ENCODE measurements around the gene NPC1. TPM values are rescaled to one million over a fixed set of nuclear protein-coding genes. Genes with fewer than 3 reads are reported as not detected.

Gene NPC1
- polyA plus RNA-seq, 1 donor: 34.6 TPM

- 78% methylated on average over 1 of the region's 9 CpGs for WGBS (ENCODE audit: insufficient coverage, low lambda C conversion rate)
- Histone ChIP-seq H3K27ac (ENCODE audit: low read length) (no peak overlapping the region), H3K9me3 (ENCODE audit: control insufficient read depth, low read depth, low read length) (no peaks in the 10 kb centered on the region), H3K4me1 (ENCODE audit: control insufficient read depth, insufficient read depth, low read length) (no peaks in the 10 kb centered on the region), H3K36me3 (ENCODE audit: control insufficient read depth, insufficient read depth, low read length) (peaks cover 90% of the 10 kb centered on the region), H3K27me3 (ENCODE audit: control insufficient read depth, insufficient read depth, low read length) (no peaks in the 10 kb centered on the region), H3K4me3 (ENCODE audit: low read length) (no peak overlapping the region)
- DNase-seq: no peak
These were observed 47.0 kb downstream of the NPC1 start for GRCh38 chr18:23539296-23539695.

GRCh38 chr18:23538870-23539269 is 47.4 kb downstream of the NPC1 start:
- WGBS (ENCODE audit: insufficient coverage, low lambda C conversion rate): 81% methylated on average over 2 of the region's 6 CpGs
- no peak overlapping the region for H3K4me3 ChIP-seq (ENCODE audit: low read length)
- H3K4me1 ChIP-seq (ENCODE audit: control insufficient read depth, insufficient read depth, low read length): no peaks in the 10 kb centered on the region
- no peaks in the 10 kb centered on the region for H3K9me3 ChIP-seq (ENCODE audit: control insufficient read depth, low read depth, low read length)
- H3K36me3 ChIP-seq (ENCODE audit: control insufficient read depth, insufficient read depth, low read length): peaks cover 89% of the 10 kb centered on the region
- no peak for DNase-seq
- H3K27me3 ChIP-seq (ENCODE audit: control insufficient read depth, insufficient read depth, low read length): no peaks in the 10 kb centered on the region
- H3K27ac ChIP-seq (ENCODE audit: low read length): no peak overlapping the region

DNA sequence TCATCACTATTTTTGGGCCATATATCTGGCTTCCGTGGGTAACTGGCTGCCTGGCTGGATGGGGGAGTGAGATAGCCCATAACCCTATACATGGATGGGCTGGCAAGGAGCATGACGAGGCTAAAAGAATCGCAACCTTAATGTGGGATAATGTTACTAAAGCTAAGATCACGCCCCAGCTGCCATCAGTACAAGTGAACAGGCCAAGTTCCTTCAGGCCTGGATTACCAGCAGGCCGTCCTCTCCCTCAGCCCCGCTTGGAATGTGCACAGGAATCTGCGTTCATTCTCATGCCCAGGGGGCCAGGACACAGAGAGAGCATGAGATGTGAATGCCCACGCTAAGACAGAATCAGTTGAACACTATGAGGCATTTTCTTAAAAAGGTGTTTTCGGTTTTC is 48.3 kb downstream of the NPC1 start:
- no peak overlapping the region for H3K27ac ChIP-seq (ENCODE audit: low read length)
- no peak overlapping the region for H3K4me3 ChIP-seq (ENCODE audit: low read length)
- H3K4me1 ChIP-seq (ENCODE audit: control insufficient read depth, insufficient read depth, low read length): no peaks in the 10 kb centered on the region
- WGBS (ENCODE audit: insufficient coverage, low lambda C conversion rate): no CpG with 5 or more reads among the region's 9 CpGs
- H3K27me3 ChIP-seq (ENCODE audit: control insufficient read depth, insufficient read depth, low read length): no peaks in the 10 kb centered on the region
- H3K9me3 ChIP-seq (ENCODE audit: control insufficient read depth, low read depth, low read length): no peaks in the 10 kb centered on the region
- DNase-seq: no peak
- H3K36me3 ChIP-seq (ENCODE audit: control insufficient read depth, insufficient read depth, low read length): peaks cover 88% of the 10 kb centered on the region

- Histone ChIP-seq H3K27ac (ENCODE audit: low read length) (no peak overlapping the region), H3K27me3 (ENCODE audit: control insufficient read depth, insufficient read depth, low read length) (no peaks in the 10 kb centered on the region), H3K4me3 (ENCODE audit: low read length) (no peak overlapping the region), H3K9me3 (ENCODE audit: control insufficient read depth, low read depth, low read length) (no peaks in the 10 kb centered on the region), H3K4me1 (ENCODE audit: control insufficient read depth, insufficient read depth, low read length) (no peaks in the 10 kb centered on the region), H3K36me3 (ENCODE audit: control insufficient read depth, insufficient read depth, low read length) (peaks cover 87% of the 10 kb centered on the region)
- DNase-seq: no peak
- no CpG with 5 or more reads among the region's 7 CpGs for WGBS (ENCODE audit: insufficient coverage, low lambda C conversion rate)
These were observed 49.0 kb downstream of the NPC1 start for GRCh38 chr18:23537274-23537673.

DNA sequence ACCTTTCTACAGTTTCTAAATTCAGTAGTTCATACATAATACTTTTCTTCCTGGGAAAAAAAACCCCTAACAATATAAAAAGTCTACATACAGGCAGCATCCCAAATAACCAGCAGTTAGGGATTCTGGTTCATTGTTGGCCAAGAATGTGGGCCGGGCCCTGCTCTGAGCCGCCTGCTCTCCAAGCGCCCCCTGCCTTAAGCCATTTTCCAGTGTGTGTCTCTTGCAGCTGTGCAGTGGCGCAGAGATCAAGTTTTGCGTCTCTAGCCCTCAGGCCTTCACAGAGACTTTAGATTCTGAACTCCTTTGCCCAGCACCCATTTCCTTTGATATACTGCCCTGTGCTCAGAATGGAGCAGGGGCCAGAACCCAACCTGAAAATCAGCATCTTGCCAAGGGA is 50.1 kb downstream of the NPC1 start:
- H3K36me3 ChIP-seq (ENCODE audit: control insufficient read depth, insufficient read depth, low read length): peaks cover 86% of the 10 kb centered on the region
- WGBS (ENCODE audit: insufficient coverage, low lambda C conversion rate): no CpG with 5 or more reads among the region's 5 CpGs

DNA sequence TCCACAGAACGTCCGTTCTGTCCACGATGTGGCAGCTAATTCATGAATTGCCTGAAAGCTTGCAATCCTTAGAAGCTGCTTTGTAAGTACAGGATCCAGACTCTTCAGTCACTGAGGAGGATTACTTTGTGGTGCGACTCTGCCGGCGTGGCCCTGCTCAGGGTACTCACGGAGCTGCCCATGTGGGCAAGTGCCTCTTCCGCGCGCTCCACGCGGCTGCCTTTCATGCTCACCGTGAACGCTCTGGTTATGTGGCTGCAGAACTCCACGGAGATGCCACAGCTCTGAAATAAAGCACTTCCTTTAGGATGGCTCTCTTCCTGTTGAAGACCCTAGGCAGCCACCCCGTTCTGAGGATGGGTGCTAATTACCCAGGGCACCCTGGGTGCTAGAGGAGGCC is 52.0 kb downstream of the NPC1 start:
- no peaks in the 10 kb centered on the region for H3K9me3 ChIP-seq (ENCODE audit: control insufficient read depth, low read depth, low read length)
- H3K27ac ChIP-seq (ENCODE audit: low read length): no peak overlapping the region
- H3K4me3 ChIP-seq (ENCODE audit: low read length): no peak overlapping the region
- WGBS (ENCODE audit: insufficient coverage, low lambda C conversion rate): no CpG with 5 or more reads among the region's 16 CpGs
- no peaks in the 10 kb centered on the region for H3K4me1 ChIP-seq (ENCODE audit: control insufficient read depth, insufficient read depth, low read length)
- H3K27me3 ChIP-seq (ENCODE audit: control insufficient read depth, insufficient read depth, low read length): no peaks in the 10 kb centered on the region
- DNase-seq: no peak
- peaks cover 90% of the 10 kb centered on the region for H3K36me3 ChIP-seq (ENCODE audit: control insufficient read depth, insufficient read depth, low read length)

More for the DNA sequence above, 50.1 kb downstream of the NPC1 start:
- Histone ChIP-seq H3K9me3 (ENCODE audit: control insufficient read depth, low read depth, low read length) (no peaks in the 10 kb centered on the region), H3K4me3 (ENCODE audit: low read length) (no peak overlapping the region), H3K27ac (ENCODE audit: low read length) (no peak overlapping the region), H3K4me1 (ENCODE audit: control insufficient read depth, insufficient read depth, low read length) (no peaks in the 10 kb centered on the region), H3K27me3 (ENCODE audit: control insufficient read depth, insufficient read depth, low read length) (no peaks in the 10 kb centered on the region)
- DNase-seq: no peak

GRCh38 chr18:23532848-23533247 is 53.5 kb downstream of the NPC1 start:
- Histone ChIP-seq H3K4me1 (ENCODE audit: control insufficient read depth, insufficient read depth, low read length) (no peaks in the 10 kb centered on the region), H3K27me3 (ENCODE audit: control insufficient read depth, insufficient read depth, low read length) (no peaks in the 10 kb centered on the region), H3K4me3 (ENCODE audit: low read length) (no peak overlapping the region), H3K9me3 (ENCODE audit: control insufficient read depth, low read depth, low read length) (no peaks in the 10 kb centered on the region), H3K27ac (ENCODE audit: low read length) (no peak overlapping the region), H3K36me3 (ENCODE audit: control insufficient read depth, insufficient read depth, low read length) (peaks cover 90% of the 10 kb centered on the region)
- no peak for DNase-seq
- no CpG with 5 or more reads among the region's 4 CpGs for WGBS (ENCODE audit: insufficient coverage, low lambda C conversion rate)

DNA sequence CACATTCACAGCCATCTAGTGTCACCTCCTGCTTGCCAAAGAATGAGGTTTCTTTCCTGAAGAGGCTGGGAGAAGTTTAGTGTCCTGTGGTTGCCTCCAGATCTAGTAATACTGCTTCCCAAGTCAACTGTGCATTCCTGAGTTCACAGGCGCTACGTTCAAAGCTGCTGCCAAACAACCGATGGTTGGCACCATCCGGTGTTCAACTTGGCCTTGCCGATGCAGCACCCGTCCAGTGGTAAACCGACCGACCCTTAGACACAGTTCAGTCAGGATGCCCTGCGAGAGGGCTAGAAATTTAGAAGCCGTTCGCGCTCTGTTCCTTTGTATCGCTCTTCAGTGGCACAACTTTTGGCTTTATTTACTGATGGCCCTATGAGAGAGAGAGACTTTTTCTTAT is 54.4 kb downstream of the NPC1 start:
- H3K4me1 ChIP-seq (ENCODE audit: control insufficient read depth, insufficient read depth, low read length): no peaks in the 10 kb centered on the region
- H3K4me3 ChIP-seq (ENCODE audit: low read length): no peak overlapping the region
- WGBS (ENCODE audit: insufficient coverage, low lambda C conversion rate): 33% methylated on average over 1 of the region's 13 CpGs
- H3K9me3 ChIP-seq (ENCODE audit: control insufficient read depth, low read depth, low read length): no peaks in the 10 kb centered on the region
- no peaks in the 10 kb centered on the region for H3K27me3 ChIP-seq (ENCODE audit: control insufficient read depth, insufficient read depth, low read length)
- no peak for DNase-seq
- no peak overlapping the region for H3K27ac ChIP-seq (ENCODE audit: low read length)
- peaks cover 90% of the 10 kb centered on the region for H3K36me3 ChIP-seq (ENCODE audit: control insufficient read depth, insufficient read depth, low read length)

DNA sequence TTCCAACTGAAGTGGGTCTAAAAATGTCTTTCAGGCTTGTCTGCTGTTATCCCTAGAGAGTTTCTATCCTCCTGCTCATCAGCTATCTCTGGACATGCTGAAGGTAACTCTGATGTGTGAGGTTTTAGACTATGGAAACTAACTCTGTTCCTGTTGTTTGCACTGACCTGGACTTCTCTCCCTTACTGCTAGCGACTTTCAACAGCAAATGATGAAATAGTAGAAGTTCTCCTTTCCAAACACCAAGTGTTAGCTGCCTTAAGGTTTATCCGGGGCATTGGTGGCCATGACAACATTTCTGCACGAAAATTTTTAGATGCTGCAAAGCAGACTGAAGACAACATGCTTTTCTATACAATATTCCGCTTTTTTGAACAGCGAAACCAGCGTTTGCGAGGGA is 56.1 kb downstream of the NPC1 start:
- Histone ChIP-seq H3K4me3 (ENCODE audit: low read length) (no peak overlapping the region), H3K36me3 (ENCODE audit: control insufficient read depth, insufficient read depth, low read length) (peaks cover 84% of the 10 kb centered on the region), H3K27ac (ENCODE audit: low read length) (no peak overlapping the region), H3K27me3 (ENCODE audit: control insufficient read depth, insufficient read depth, low read length) (no peaks in the 10 kb centered on the region), H3K4me1 (ENCODE audit: control insufficient read depth, insufficient read depth, low read length) (no peaks in the 10 kb centered on the region), H3K9me3 (ENCODE audit: control insufficient read depth, low read depth, low read length) (no peaks in the 10 kb centered on the region)
- DNase-seq: no peak
- no CpG with 5 or more reads among the region's 7 CpGs for WGBS (ENCODE audit: insufficient coverage, low lambda C conversion rate)

- no peak overlapping the region for H3K4me3 ChIP-seq (ENCODE audit: low read length)
- H3K27ac ChIP-seq (ENCODE audit: low read length): no peak overlapping the region
- no peaks in the 10 kb centered on the region for H3K27me3 ChIP-seq (ENCODE audit: control insufficient read depth, insufficient read depth, low read length)
- no peak for DNase-seq
- H3K4me1 ChIP-seq (ENCODE audit: control insufficient read depth, insufficient read depth, low read length): no peaks in the 10 kb centered on the region
- H3K9me3 ChIP-seq (ENCODE audit: control insufficient read depth, low read depth, low read length): no peaks in the 10 kb centered on the region
- peaks cover 79% of the 10 kb centered on the region for H3K36me3 ChIP-seq (ENCODE audit: control insufficient read depth, insufficient read depth, low read length)
- WGBS (ENCODE audit: insufficient coverage, low lambda C conversion rate): 100% methylated on average over 2 of the region's 3 CpGs
These were observed 56.7 kb downstream of the NPC1 start for GRCh38 chr18:23529604-23530003.

- Histone ChIP-seq H3K36me3 (ENCODE audit: control insufficient read depth, insufficient read depth, low read length) (peaks cover 80% of the 10 kb centered on the region), H3K27me3 (ENCODE audit: control insufficient read depth, insufficient read depth, low read length) (no peaks in the 10 kb centered on the region), H3K9me3 (ENCODE audit: control insufficient read depth, low read depth, low read length) (no peaks in the 10 kb centered on the region), H3K4me3 (ENCODE audit: low read length) (no peak overlapping the region), H3K4me1 (ENCODE audit: control insufficient read depth, insufficient read depth, low read length) (no peaks in the 10 kb centered on the region), H3K27ac (ENCODE audit: low read length) (no peak overlapping the region)
- 100% methylated on average over 2 of the region's 20 CpGs for WGBS (ENCODE audit: insufficient coverage, low lambda C conversion rate)
- DNase-seq: no peak
These were observed 57.5 kb downstream of the NPC1 start for GRCh38 chr18:23528580-23529472.

Data from large intestine (tissue), 3 donors.